GM12801 (cell line): Measurements from ENCODE around the gene MAFF.

Source experiments
- CTCF ChIP-seq: IDR thresholded peaks from one replicate; pipeline ENCODE4 v1.5.1; 2011; ENCODE audit warnings: control low read depth; ENCODE audit not compliant: insufficient read length; ENCODE audit errors: extremely low read depth

Gene MAFF

GRCh38 chr22:38212442-38212841 is 10.6 kb downstream of the MAFF start:
- no peak for TF ChIP-seq CTCF

GRCh38 chr22:38213319-38213989 is 11.7 kb downstream of the MAFF start:
- no peak for TF ChIP-seq CTCF

- TF ChIP-seq CTCF = no peak
Observed at GRCh38 chr22:38213990-38214301, 12.2 kb downstream of the MAFF start.

- no peak for TF ChIP-seq CTCF
Observed at GRCh38 chr22:38214302-38215056, 12.7 kb downstream of the MAFF start.

- no peak for TF ChIP-seq CTCF
Observed at GRCh38 chr22:38215156-38216038, 13.6 kb downstream of the MAFF start.

- TF ChIP-seq CTCF = no peak
Observed at GRCh38 chr22:38218661-38219622, 17.1 kb downstream of the MAFF start.
